Neutrophil (primary cell): ENCODE data around the gene RASGRF1.

Experiments used
- H3K27ac ChIP-seq: fragments of 200-600 bp; sonication (generic); 2 replicates; pipeline ENCODE4 v1.5.1; 2016; ENCODE audit warnings: mild to moderate bottlenecking, moderate library complexity
- H3K27me3 ChIP-seq: fragments of 200-600 bp; sonication (generic); 2 replicates; pipeline ENCODE4 v1.6.0; 2016; ENCODE audit warnings: mild to moderate bottlenecking
- H3K36me3 ChIP-seq: fragments of 200-600 bp; sonication (generic); 2 replicates; pipeline ENCODE4 v1.5.1; 2017
- H3K4me1 ChIP-seq, 2 experiments: fragments of 200-600 bp in 1 of 2; sonication (generic) in 1 of 2; 1 replicate in 1 of 2; 2 replicates in 1 of 2; pipeline versions ENCODE4 v1.5.1 to v1.6.1; 2013 to 2016; ENCODE audit warnings: low read depth in 1 of 2, low read length in 1 of 2, mild to moderate bottlenecking in 1 of 2, moderate library complexity in 1 of 2; ENCODE audit not compliant: control insufficient read depth in 1 of 2, insufficient read depth in 1 of 2
- H3K4me3 ChIP-seq, 2 experiments: fragments of 200-600 bp in 1 of 2; sonication (generic) in 1 of 2; 1 replicate in 1 of 2; 2 replicates in 1 of 2; pipeline ENCODE4 v1.5.1; 2013 to 2016; ENCODE audit warnings: low read depth in 1 of 2, low read length in 1 of 2, mild to moderate bottlenecking in 1 of 2, moderate library complexity in 1 of 2
- H3K9me3 ChIP-seq: fragments of 200-600 bp; sonication (generic); 2 replicates; pipeline ENCODE4 v1.5.1; 2016
- CTCF ChIP-seq: fragments of 200-600 bp; sonication (generic); IDR thresholded peaks from 2 replicates; pipeline ENCODE4 v1.5.1; 2016; ENCODE audit warnings: antibody characterized with exemption

RASGRF1 gene

GRCh38 chr15:79082363-79083070 is 8.1 kb downstream of the RASGRF1 start:
- no peaks in the 10 kb centered on the region for H3K36me3 ChIP-seq
- no peaks in the 10 kb centered on the region for H3K4me1 ChIP-seq
- H3K27ac ChIP-seq, result no peak overlapping the region
- no peak overlapping the region for H3K4me3 ChIP-seq
- H3K27me3 ChIP-seq, result peaks cover 50% of the 10 kb centered on the region
- no peaks in the 10 kb centered on the region for H3K9me3 ChIP-seq
- no peak for TF ChIP-seq CTCF

- no peak overlapping the region for H3K4me3 ChIP-seq
- no peaks in the 10 kb centered on the region for H3K9me3 ChIP-seq
- H3K4me1 ChIP-seq, result no peaks in the 10 kb centered on the region
- peaks cover 16% of the 10 kb centered on the region for H3K27me3 ChIP-seq
- no peak overlapping the region for H3K27ac ChIP-seq
- TF ChIP-seq CTCF, result no peak
- H3K36me3 ChIP-seq, result no peaks in the 10 kb centered on the region
These were observed 11.7 kb downstream of the RASGRF1 start for GRCh38 chr15:79078763-79079410.

GRCh38 chr15:79078003-79078402 is 12.6 kb downstream of the RASGRF1 start:
- Histone ChIP-seq H3K9me3 (no peaks in the 10 kb centered on the region), H3K27me3 (peaks cover 10% of the 10 kb centered on the region), H3K27ac (no peak overlapping the region), H3K4me3 (no peak overlapping the region), H3K4me1 (no peaks in the 10 kb centered on the region), H3K36me3 (no peaks in the 10 kb centered on the region)
- TF ChIP-seq CTCF, result no peak

- no peak for TF ChIP-seq CTCF
- H3K27ac ChIP-seq, result no peak overlapping the region
These were observed 13.9 kb downstream of the RASGRF1 start for GRCh38 chr15:79076661-79077060.

GRCh38 chr15:79075256-79075655 is 15.3 kb downstream of the RASGRF1 start:
- H3K9me3 ChIP-seq, result no peaks in the 10 kb centered on the region
- TF ChIP-seq CTCF, result no peak
- H3K27me3 ChIP-seq, result no peaks in the 10 kb centered on the region
- no peaks in the 10 kb centered on the region for H3K36me3 ChIP-seq
- no peak overlapping the region for H3K27ac ChIP-seq
- H3K4me1 ChIP-seq, result no peaks in the 10 kb centered on the region
- H3K4me3 ChIP-seq, result no peak overlapping the region

More at GRCh38 chr15:79076661-79077060, 13.9 kb downstream of the RASGRF1 start:
- Histone ChIP-seq H3K4me1 (no peaks in the 10 kb centered on the region), H3K36me3 (no peaks in the 10 kb centered on the region), H3K9me3 (no peaks in the 10 kb centered on the region), H3K4me3 (no peak overlapping the region), H3K27me3 (no peaks in the 10 kb centered on the region)
